GM12864 (cell line): ENCODE data around the gene U2AF1L4.

Source experiments
- DNase-seq: peaks from one replicate; pipeline ENCODE4 v3.0.0-alpha.2; 2011; ENCODE audit warnings: low read depth
- H3K4me3 ChIP-seq: 2 replicates; pipeline ENCODE4 v1.5.1; 2011; ENCODE audit warnings: mild to moderate bottlenecking, low read depth, low read length, control low read depth
- CTCF ChIP-seq: IDR thresholded peaks from 2 replicates; pipeline ENCODE4 v1.5.1; 2011; ENCODE audit warnings: low read depth, mild to moderate bottlenecking, moderate library complexity, low read length, control low read depth, inconsistent platforms; ENCODE audit errors: missing control alignments

U2AF1L4 gene

GRCh38 chr19:35745328-35746086 is at the start of gene U2AF1L4, which contains the start of gene PSENEN:
U2AF1L4 (minus strand) TSS chr19:35745418; CDS start chr19:35745391, 27 bp downstream.
PSENEN (plus strand) TSS chr19:35745651; CDS start chr19:35745931, 280 bp downstream.
- TF ChIP-seq CTCF = no peak
- H3K4me3 ChIP-seq = peak within 1 kb of the TSS; percentile 77
- peak; percentile 99 for DNase-seq

- no peak for TF ChIP-seq CTCF
- no peak overlapping the region for H3K4me3 ChIP-seq
- DNase-seq = no peak
These were observed 48.4 kb upstream of the U2AF1L4 start for GRCh38 chr19:35793381-35794165.

GRCh38 chr19:35792888-35793287 is 47.7 kb upstream of the U2AF1L4 start:
- DNase-seq = no peak
- H3K4me3 ChIP-seq = no peak overlapping the region
- TF ChIP-seq CTCF = no peak

GRCh38 chr19:35792312-35792711 is 47.1 kb upstream of the U2AF1L4 start:
- H3K4me3 ChIP-seq = no peak overlapping the region
- TF ChIP-seq CTCF = no peak
- DNase-seq = no peak

GRCh38 chr19:35791814-35792279 is 46.6 kb upstream of the U2AF1L4 start:
- no peak for TF ChIP-seq CTCF
- H3K4me3 ChIP-seq = no peak overlapping the region
- DNase-seq = no peak

GRCh38 chr19:35790981-35791813 is 46.0 kb upstream of the U2AF1L4 start:
- TF ChIP-seq CTCF = peak; percentile 42
- no peak overlapping the region for H3K4me3 ChIP-seq
- no peak for DNase-seq
